ENCODE data around the gene ZNF609.

Gene ZNF609

DNA sequence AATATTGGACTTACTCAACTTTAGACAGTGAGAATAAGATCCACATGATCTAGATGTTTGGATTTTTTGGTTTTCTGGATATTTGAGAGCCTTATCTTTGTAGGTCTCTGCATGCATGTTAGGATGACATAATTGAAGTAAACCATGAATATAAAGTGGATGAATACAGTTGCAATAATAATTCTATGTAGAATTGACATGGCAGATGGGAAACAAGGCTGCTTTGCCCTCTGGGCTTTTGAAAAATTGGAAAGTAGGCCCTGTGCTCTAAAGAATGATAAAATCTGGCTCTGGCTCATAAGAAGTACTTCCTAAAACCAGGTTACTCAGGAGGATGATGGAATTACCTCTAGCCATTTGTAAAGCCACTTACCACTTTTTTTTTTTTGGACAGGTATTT lies 86.9 kb downstream of the ZNF609 start:
- Histone ChIP-seq H3K4me1 (ENCODE audit: control insufficient read depth, insufficient read depth, low read length) (no peaks in the 10 kb centered on the region), H3K27me3 (replicated peaks; ENCODE audit: control insufficient read depth, insufficient read depth, low read length) (no peaks in the 10 kb centered on the region), H3K9ac (ENCODE audit: low read length) (no peak overlapping the region), H3K36me3 (ENCODE audit: control insufficient read depth, insufficient read depth, low read length, severe bottlenecking) (no peaks in the 10 kb centered on the region), H3K4me3 (ENCODE audit: low read length) (no peak overlapping the region), H3K9me3 (ENCODE audit: control insufficient read depth, low read length) (no peaks in the 10 kb centered on the region)
- no peak for DNase-seq (ENCODE audit: low read depth)

DNA sequence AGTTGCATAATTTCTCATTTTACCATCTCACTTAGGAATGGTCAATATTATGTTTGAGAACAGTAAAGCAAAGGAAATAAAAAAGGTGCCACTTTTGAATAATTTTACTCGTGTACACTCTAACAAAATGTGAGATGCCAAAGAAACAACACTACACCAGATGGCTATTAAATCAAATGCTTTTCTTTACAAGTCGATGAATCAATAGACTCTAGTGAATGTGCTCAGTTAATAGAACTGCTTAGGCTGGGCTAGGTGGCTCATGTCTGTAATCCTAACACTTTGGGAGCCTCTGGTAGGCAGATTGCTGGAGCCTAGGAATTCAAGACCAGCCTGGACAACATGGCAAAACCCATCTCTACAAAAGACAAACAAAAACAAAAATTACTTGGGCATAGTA lies 87.9 kb downstream of the ZNF609 start:
- DNase-seq (ENCODE audit: low read depth) = no peak
- Histone ChIP-seq H3K9me3 (ENCODE audit: control insufficient read depth, low read length) (no peaks in the 10 kb centered on the region), H3K9ac (ENCODE audit: low read length) (no peak overlapping the region), H3K27me3 (replicated peaks; ENCODE audit: control insufficient read depth, insufficient read depth, low read length) (no peaks in the 10 kb centered on the region), H3K4me1 (ENCODE audit: control insufficient read depth, insufficient read depth, low read length) (peaks cover 2% of the 10 kb centered on the region), H3K4me3 (ENCODE audit: low read length) (no peak overlapping the region), H3K36me3 (ENCODE audit: control insufficient read depth, insufficient read depth, low read length, severe bottlenecking) (no peaks in the 10 kb centered on the region)

DNA sequence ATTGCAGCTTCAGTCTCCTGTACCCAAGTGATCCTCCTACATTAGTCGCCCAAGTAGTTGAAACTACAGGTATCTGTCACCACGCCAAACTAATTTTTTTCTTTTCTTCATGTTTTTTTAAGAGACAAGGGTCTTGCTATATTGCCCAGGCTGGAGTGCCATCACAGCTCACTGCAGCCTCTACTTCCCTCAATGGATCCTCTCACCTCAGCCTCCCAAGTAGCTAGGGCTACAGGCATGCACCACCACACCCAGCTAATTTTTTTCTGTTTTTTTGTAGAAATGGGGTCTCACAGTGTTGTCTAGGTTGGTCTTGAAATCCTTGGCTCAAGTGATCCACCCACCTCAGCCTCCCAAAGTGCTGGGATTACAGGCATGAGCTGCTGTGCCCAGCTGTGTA lies 89.5 kb downstream of the ZNF609 start:
- H3K9me3 ChIP-seq (ENCODE audit: control insufficient read depth, low read length) = no peaks in the 10 kb centered on the region
- no peaks in the 10 kb centered on the region for H3K27me3 ChIP-seq (replicated peaks; ENCODE audit: control insufficient read depth, insufficient read depth, low read length)
- H3K4me3 ChIP-seq (ENCODE audit: low read length) = no peak overlapping the region
- H3K4me1 ChIP-seq (ENCODE audit: control insufficient read depth, insufficient read depth, low read length) = peaks cover 3% of the 10 kb centered on the region
- H3K36me3 ChIP-seq (ENCODE audit: control insufficient read depth, insufficient read depth, low read length, severe bottlenecking) = no peaks in the 10 kb centered on the region
- no peak overlapping the region for H3K9ac ChIP-seq (ENCODE audit: low read length)
- DNase-seq (ENCODE audit: low read depth) = no peak

- Histone ChIP-seq H3K4me3 (ENCODE audit: low read length) (no peak overlapping the region), H3K4me1 (ENCODE audit: control insufficient read depth, insufficient read depth, low read length) (peaks cover 3% of the 10 kb centered on the region), H3K9ac (ENCODE audit: low read length) (no peak overlapping the region), H3K9me3 (ENCODE audit: control insufficient read depth, low read length) (no peaks in the 10 kb centered on the region), H3K27me3 (replicated peaks; ENCODE audit: control insufficient read depth, insufficient read depth, low read length) (no peaks in the 10 kb centered on the region), H3K36me3 (ENCODE audit: control insufficient read depth, insufficient read depth, low read length, severe bottlenecking) (no peaks in the 10 kb centered on the region)
- DNase-seq (ENCODE audit: low read depth) = no peak
These were observed 92.0 kb downstream of the ZNF609 start for GRCh38 chr15:64552281-64552948.

- Histone ChIP-seq H3K36me3 (ENCODE audit: control insufficient read depth, insufficient read depth, low read length, severe bottlenecking) (no peaks in the 10 kb centered on the region), H3K4me1 (ENCODE audit: control insufficient read depth, insufficient read depth, low read length) (peaks cover 18% of the 10 kb centered on the region), H3K9me3 (ENCODE audit: control insufficient read depth, low read length) (no peaks in the 10 kb centered on the region), H3K27me3 (replicated peaks; ENCODE audit: control insufficient read depth, insufficient read depth, low read length) (no peaks in the 10 kb centered on the region), H3K9ac (ENCODE audit: low read length) (peak overlapping the region; percentile 37), H3K4me3 (ENCODE audit: low read length) (no peak overlapping the region)
- peak; percentile 35 for DNase-seq (ENCODE audit: low read depth)
These were observed 98.2 kb downstream of the ZNF609 start for GRCh38 chr15:64558460-64559179.

DNA sequence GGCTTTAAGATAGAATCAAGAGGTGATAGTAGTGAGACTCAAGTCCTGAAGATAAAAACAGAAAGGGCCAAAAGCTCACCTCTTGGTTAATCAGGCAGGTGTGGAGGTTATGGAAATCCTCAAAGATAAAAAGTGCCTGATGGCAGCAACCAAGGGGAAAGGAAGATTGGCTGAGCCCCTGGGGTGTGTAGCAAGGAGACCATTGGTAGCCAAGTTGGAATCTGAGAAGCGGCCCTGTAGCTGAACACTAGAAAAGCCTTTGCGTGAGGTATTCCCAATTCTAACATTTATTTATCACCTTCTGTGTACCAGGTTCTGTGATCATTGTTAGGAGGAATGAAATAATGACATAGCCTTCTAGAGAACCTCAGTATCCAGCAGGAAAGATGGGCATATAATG lies 98.9 kb downstream of the ZNF609 start:
- no peak for DNase-seq (ENCODE audit: low read depth)
- Histone ChIP-seq H3K36me3 (ENCODE audit: control insufficient read depth, insufficient read depth, low read length, severe bottlenecking) (no peaks in the 10 kb centered on the region), H3K9me3 (ENCODE audit: control insufficient read depth, low read length) (no peaks in the 10 kb centered on the region), H3K4me3 (ENCODE audit: low read length) (peak overlapping the region; percentile 10), H3K4me1 (ENCODE audit: control insufficient read depth, insufficient read depth, low read length) (peaks cover 18% of the 10 kb centered on the region), H3K9ac (ENCODE audit: low read length) (no peak overlapping the region), H3K27me3 (replicated peaks; ENCODE audit: control insufficient read depth, insufficient read depth, low read length) (no peaks in the 10 kb centered on the region)

DNA sequence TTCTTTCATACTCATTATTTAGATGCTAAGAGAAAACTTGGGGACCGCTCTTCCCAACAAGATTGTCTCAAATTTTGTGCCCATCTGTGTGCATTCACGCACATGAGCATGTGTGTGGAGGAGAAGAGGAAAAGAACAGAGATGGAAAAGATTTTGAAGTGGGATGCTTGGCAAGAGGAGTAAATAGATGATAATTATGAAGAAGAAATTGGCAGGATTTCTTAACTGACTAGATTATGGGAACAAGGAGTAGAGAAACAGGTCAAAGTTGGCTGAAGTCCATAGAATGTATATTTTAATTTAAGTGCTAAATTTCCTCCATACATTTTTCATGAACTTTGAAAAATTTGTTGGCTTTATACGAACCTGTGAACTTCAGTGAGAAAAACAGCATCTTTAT lies 100.1 kb downstream of the ZNF609 start:
- DNase-seq (ENCODE audit: low read depth) = no peak
- peaks cover 18% of the 10 kb centered on the region for H3K4me1 ChIP-seq (ENCODE audit: control insufficient read depth, insufficient read depth, low read length)
- H3K4me3 ChIP-seq (ENCODE audit: low read length) = no peak overlapping the region

DNA sequence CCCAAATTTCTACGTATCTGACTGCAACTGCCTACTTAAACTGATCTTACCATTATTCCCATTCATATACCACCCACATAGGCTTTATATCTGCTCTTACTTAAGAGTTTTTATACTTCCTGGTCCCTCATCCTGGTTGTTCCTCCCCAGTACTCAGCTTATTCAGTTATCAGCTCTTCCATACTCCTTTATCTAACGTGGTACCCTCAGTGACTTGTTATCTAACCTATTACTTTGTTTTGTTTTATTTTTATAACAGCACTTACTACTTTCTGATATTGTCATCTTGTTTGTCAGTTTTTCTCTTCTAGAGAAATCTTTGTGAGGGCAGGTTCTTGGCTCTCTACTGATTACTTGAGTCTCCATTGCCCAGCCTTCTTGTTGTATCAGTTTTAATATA lies 100.6 kb downstream of the ZNF609 start:
- Histone ChIP-seq H3K27me3 (replicated peaks; ENCODE audit: control insufficient read depth, insufficient read depth, low read length) (no peaks in the 10 kb centered on the region), H3K36me3 (ENCODE audit: control insufficient read depth, insufficient read depth, low read length, severe bottlenecking) (no peaks in the 10 kb centered on the region), H3K4me3 (ENCODE audit: low read length) (no peak overlapping the region), H3K9ac (ENCODE audit: low read length) (no peak overlapping the region), H3K9me3 (ENCODE audit: control insufficient read depth, low read length) (no peaks in the 10 kb centered on the region), H3K4me1 (ENCODE audit: control insufficient read depth, insufficient read depth, low read length) (peaks cover 18% of the 10 kb centered on the region)
- DNase-seq (ENCODE audit: low read depth) = no peak

More for the DNA sequence above, 100.1 kb downstream of the ZNF609 start:
- Histone ChIP-seq H3K9ac (ENCODE audit: low read length) (no peak overlapping the region), H3K9me3 (ENCODE audit: control insufficient read depth, low read length) (no peaks in the 10 kb centered on the region), H3K27me3 (replicated peaks; ENCODE audit: control insufficient read depth, insufficient read depth, low read length) (no peaks in the 10 kb centered on the region), H3K36me3 (ENCODE audit: control insufficient read depth, insufficient read depth, low read length, severe bottlenecking) (no peaks in the 10 kb centered on the region)

- peaks cover 24% of the 10 kb centered on the region for H3K4me1 ChIP-seq (ENCODE audit: control insufficient read depth, insufficient read depth, low read length)
- no peaks in the 10 kb centered on the region for H3K27me3 ChIP-seq (replicated peaks; ENCODE audit: control insufficient read depth, insufficient read depth, low read length)
- H3K9me3 ChIP-seq (ENCODE audit: control insufficient read depth, low read length) = no peaks in the 10 kb centered on the region
- H3K9ac ChIP-seq (ENCODE audit: low read length) = no peak overlapping the region
- no peak overlapping the region for H3K4me3 ChIP-seq (ENCODE audit: low read length)
- H3K36me3 ChIP-seq (ENCODE audit: control insufficient read depth, insufficient read depth, low read length, severe bottlenecking) = no peaks in the 10 kb centered on the region
- DNase-seq (ENCODE audit: low read depth) = no peak
These were observed 101.7 kb downstream of the ZNF609 start for GRCh38 chr15:64562003-64562640.

DNA sequence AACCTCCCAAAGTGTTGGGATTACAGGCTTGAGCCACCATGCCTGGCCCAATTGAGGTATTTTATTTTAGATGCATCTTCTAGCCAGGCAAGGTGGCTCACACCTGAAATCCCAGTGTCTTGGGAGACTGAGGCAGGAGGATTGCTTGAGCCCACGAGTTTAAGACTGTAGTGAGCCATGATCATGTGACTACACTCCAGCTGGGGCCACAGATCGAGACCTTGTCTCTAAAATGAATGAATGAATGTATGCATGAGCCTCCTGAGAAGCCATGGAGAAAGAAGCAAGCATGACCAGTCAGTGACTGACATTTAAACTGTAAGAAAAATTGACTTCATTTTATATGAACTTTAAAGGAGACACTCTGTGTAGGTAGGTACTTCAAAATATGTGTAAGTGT lies 105.7 kb downstream of the ZNF609 start:
- Histone ChIP-seq H3K27me3 (replicated peaks; ENCODE audit: control insufficient read depth, insufficient read depth, low read length) (no peaks in the 10 kb centered on the region), H3K36me3 (ENCODE audit: control insufficient read depth, insufficient read depth, low read length, severe bottlenecking) (no peaks in the 10 kb centered on the region), H3K9ac (ENCODE audit: low read length) (no peak overlapping the region), H3K9me3 (ENCODE audit: control insufficient read depth, low read length) (no peaks in the 10 kb centered on the region), H3K4me1 (ENCODE audit: control insufficient read depth, insufficient read depth, low read length) (peaks cover 11% of the 10 kb centered on the region), H3K4me3 (ENCODE audit: low read length) (no peak overlapping the region)
- DNase-seq (ENCODE audit: low read depth) = no peak

GRCh38 chr15:64566629-64567427 lies 106.5 kb downstream of the ZNF609 start:
- H3K9ac ChIP-seq (ENCODE audit: low read length) = no peak overlapping the region
- peaks cover 11% of the 10 kb centered on the region for H3K4me1 ChIP-seq (ENCODE audit: control insufficient read depth, insufficient read depth, low read length)
- H3K9me3 ChIP-seq (ENCODE audit: control insufficient read depth, low read length) = no peaks in the 10 kb centered on the region
- H3K36me3 ChIP-seq (ENCODE audit: control insufficient read depth, insufficient read depth, low read length, severe bottlenecking) = no peaks in the 10 kb centered on the region
- DNase-seq (ENCODE audit: low read depth) = no peak
- H3K27me3 ChIP-seq (replicated peaks; ENCODE audit: control insufficient read depth, insufficient read depth, low read length) = no peaks in the 10 kb centered on the region
- H3K4me3 ChIP-seq (ENCODE audit: low read length) = no peak overlapping the region
